Measurements from ENCODE around the gene CTNND2. TPM values are rescaled to one million over a fixed set of nuclear protein-coding genes. Genes with fewer than 3 reads are reported as not detected.

The CTNND2 gene
- total RNA-seq, 2 experiments from 2014 or later = not detected

GRCh38 chr5:11230890-11231289, 673.4 kb downstream of the CTNND2 start:
- CTCF ChIA-PET = no interaction called here
- POLR2A ChIA-PET = no interaction called here

- CTCF ChIA-PET = no interaction called here
- POLR2A ChIA-PET = no interaction called here
Measured at GRCh38 chr5:11227064-11227463, 677.2 kb downstream of the CTNND2 start.

GRCh38 chr5:11224436-11225187, 679.6 kb downstream of the CTNND2 start:
- ChIA-PET POLR2A (no interaction called here), CTCF (no interaction called here)

- ChIA-PET CTCF (no interaction called here), POLR2A (no interaction called here)
Measured at GRCh38 chr5:11222169-11222568, 682.1 kb downstream of the CTNND2 start.

GRCh38 chr5:11214864-11215644, 689.2 kb downstream of the CTNND2 start:
- ChIA-PET POLR2A (no interaction called here), CTCF (no interaction called here)

GRCh38 chr5:11212706-11213105, 691.5 kb downstream of the CTNND2 start:
- ChIA-PET CTCF (no interaction called here), POLR2A (no interaction called here)

GRCh38 chr5:11197726-11198125, 706.5 kb downstream of the CTNND2 start:
- POLR2A ChIA-PET = no interaction called here
- CTCF ChIA-PET = no interaction called here

- ChIA-PET CTCF (no interaction called here), POLR2A (no interaction called here)
Measured at GRCh38 chr5:11191673-11192072, 712.6 kb downstream of the CTNND2 start.

- CTCF ChIA-PET = no interaction called here
- POLR2A ChIA-PET = no interaction called here
Measured at GRCh38 chr5:11182441-11183080, 721.7 kb downstream of the CTNND2 start.

GRCh38 chr5:11181940-11182339, 722.3 kb downstream of the CTNND2 start:
- CTCF ChIA-PET = no interaction called here
- POLR2A ChIA-PET = no interaction called here

- ChIA-PET CTCF (no interaction called here), POLR2A (no interaction called here)
Measured at GRCh38 chr5:11180890-11181289, 723.4 kb downstream of the CTNND2 start.

- ChIA-PET CTCF (no interaction called here), POLR2A (no interaction called here)
Measured at GRCh38 chr5:11177999-11178711, 726.1 kb downstream of the CTNND2 start.

GRCh38 chr5:11174591-11174990, 729.7 kb downstream of the CTNND2 start:
- ChIA-PET POLR2A (no interaction called here), CTCF (no interaction called here)

GRCh38 chr5:11172484-11172883, 731.8 kb downstream of the CTNND2 start:
- ChIA-PET POLR2A (no interaction called here), CTCF (no interaction called here)

- CTCF ChIA-PET = no interaction called here
Measured at GRCh38 chr5:11171236-11171635, 733.0 kb downstream of the CTNND2 start.

GRCh38 chr5:11166923-11167322, 737.3 kb downstream of the CTNND2 start:
- ChIA-PET POLR2A (no interaction called here), CTCF (no interaction called here)

More at GRCh38 chr5:11171236-11171635, 733.0 kb downstream of the CTNND2 start:
- POLR2A ChIA-PET = no interaction called here

GRCh38 chr5:11164531-11165294, 739.5 kb downstream of the CTNND2 start:
- ChIA-PET CTCF (no interaction called here), POLR2A (no interaction called here)

GRCh38 chr5:11157132-11157531, 747.1 kb downstream of the CTNND2 start:
- CTCF ChIA-PET = no interaction called here

GRCh38 chr5:11153670-11154382, 750.4 kb downstream of the CTNND2 start:
- POLR2A ChIA-PET = no interaction called here
- CTCF ChIA-PET = no interaction called here

More at GRCh38 chr5:11157132-11157531, 747.1 kb downstream of the CTNND2 start:
- POLR2A ChIA-PET = no interaction called here
